Measurements from ENCODE around the gene ADI1.

The ADI1 gene

GRCh38 chr2:3519255-3520205 lies at the start of gene ADI1:
TSS of gene ADI1 (minus strand) at chr2:3519531. CDS start at chr2:3519487, 44 bp downstream.
- DNase-seq: peak; percentile 37 to 73

- DNase-seq: no peak
Measured at GRCh38 chr2:3566806-3567205, 47.5 kb upstream of the ADI1 start.

- DNase-seq: no peak
Measured at GRCh38 chr2:3565117-3565516, 45.8 kb upstream of the ADI1 start.

GRCh38 chr2:3563521-3563976 lies 44.2 kb upstream of the ADI1 start:
- DNase-seq: no peak

- peak; percentile 95 to 96 for DNase-seq
Measured at GRCh38 chr2:3558205-3559014, 39.1 kb upstream of the ADI1 start, which contains the start of gene RNASEH1. TSS of gene RNASEH1 (minus strand) at chr2:3558333. CDS start at chr2:3558260, 73 bp downstream.

- DNase-seq: no peak
Measured at GRCh38 chr2:3557639-3558204, 38.4 kb upstream of the ADI1 start.

GRCh38 chr2:3553946-3554345 lies 34.6 kb upstream of the ADI1 start:
- DNase-seq: no peak

- no peak for DNase-seq
Measured at GRCh38 chr2:3547915-3548314, 28.6 kb upstream of the ADI1 start.

- DNase-seq: no peak
Measured at GRCh38 chr2:3545788-3546478, 26.6 kb upstream of the ADI1 start.

GRCh38 chr2:3543023-3543683 lies 23.8 kb upstream of the ADI1 start:
- DNase-seq: no peak

- DNase-seq: no peak
Measured at GRCh38 chr2:3542107-3542506, 22.8 kb upstream of the ADI1 start.

GRCh38 chr2:3539836-3540235 lies 20.5 kb upstream of the ADI1 start:
- no peak for DNase-seq

GRCh38 chr2:3536682-3537632 lies 17.6 kb upstream of the ADI1 start:
- no peak for DNase-seq

- no peak for DNase-seq
Measured at GRCh38 chr2:3535794-3536681, 16.7 kb upstream of the ADI1 start.

GRCh38 chr2:3535467-3535793 lies 16.1 kb upstream of the ADI1 start:
- DNase-seq: no peak

- DNase-seq: no peak
Measured at GRCh38 chr2:3534251-3534814, 15.0 kb upstream of the ADI1 start.

GRCh38 chr2:3533836-3534235 lies 14.5 kb upstream of the ADI1 start:
- no peak for DNase-seq

- no peak for DNase-seq
Measured at GRCh38 chr2:3532941-3533340, 13.6 kb upstream of the ADI1 start.

GRCh38 chr2:3529316-3530025 lies 10.1 kb upstream of the ADI1 start:
- no peak for DNase-seq

Data from hippocampal formation (tissue), 2 donors.